Gastrocnemius medialis (tissue), 4 donors: Measurements from ENCODE around the gene ANKRD49.

Experiments
- CTCF ChIP-seq, 5 experiments: fragments of 450-650 bp in 3 of 5; fragments of 200-600 bp in 2 of 5; sonication (generic) in 2 of 5; IDR thresholded peaks in 4 of 5; conservative IDR thresholded peaks in 1 of 5; 1 replicate in 4 of 5; 2 replicates in 1 of 5; pipeline ENCODE4 v1.5.1; 2016 to 2019; ENCODE audit warnings: antibody characterized with exemption in 5 of 5, mild to moderate bottlenecking in 3 of 5, moderate library complexity in 3 of 5
- POLR2A ChIP-seq, 2 donors: fragments of 450-650 bp; IDR thresholded peaks; one replicate each; pipeline ENCODE4 v1.6.1; 2017; ENCODE audit warnings: antibody characterized with exemption in 2 of 2, mild to moderate bottlenecking in 2 of 2, moderate library complexity in 2 of 2

GRCh38 chr11:94493281-94494125 lies at the start of gene ANKRD49, which contains the start of gene MRE11:
- no peak for TF ChIP-seq CTCF (IDR thresholded peaks at IDR 0.05 in 4 of 5, conservative IDR thresholded peaks at IDR 0.05 in 1 of 5)
- TF ChIP-seq POLR2A (IDR thresholded peaks at IDR 0.05) = peak; percentile 53 to 74
